ENCODE results near the gene CLIP1.

DNA sequence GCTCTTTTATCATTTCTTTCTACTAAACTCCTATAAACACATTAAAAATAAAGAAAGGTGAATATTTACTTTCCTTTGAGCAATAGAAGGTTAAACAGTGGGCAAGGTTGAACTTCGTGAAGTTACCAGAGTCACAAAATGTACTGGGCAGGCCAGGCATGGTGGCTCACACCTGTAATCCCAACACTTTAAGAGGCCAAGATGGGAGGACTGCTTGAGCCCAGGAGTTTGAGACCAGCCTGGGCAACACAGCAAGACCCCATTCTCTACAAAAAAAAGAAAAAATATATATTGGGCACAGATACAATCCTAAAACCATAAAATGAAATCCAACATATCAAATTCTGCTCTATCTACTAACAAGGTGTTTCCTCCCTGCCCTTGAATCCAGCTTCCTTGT is 95.5 kb downstream of the CLIP1 start:
- TF ChIP-seq, protein P1, sequence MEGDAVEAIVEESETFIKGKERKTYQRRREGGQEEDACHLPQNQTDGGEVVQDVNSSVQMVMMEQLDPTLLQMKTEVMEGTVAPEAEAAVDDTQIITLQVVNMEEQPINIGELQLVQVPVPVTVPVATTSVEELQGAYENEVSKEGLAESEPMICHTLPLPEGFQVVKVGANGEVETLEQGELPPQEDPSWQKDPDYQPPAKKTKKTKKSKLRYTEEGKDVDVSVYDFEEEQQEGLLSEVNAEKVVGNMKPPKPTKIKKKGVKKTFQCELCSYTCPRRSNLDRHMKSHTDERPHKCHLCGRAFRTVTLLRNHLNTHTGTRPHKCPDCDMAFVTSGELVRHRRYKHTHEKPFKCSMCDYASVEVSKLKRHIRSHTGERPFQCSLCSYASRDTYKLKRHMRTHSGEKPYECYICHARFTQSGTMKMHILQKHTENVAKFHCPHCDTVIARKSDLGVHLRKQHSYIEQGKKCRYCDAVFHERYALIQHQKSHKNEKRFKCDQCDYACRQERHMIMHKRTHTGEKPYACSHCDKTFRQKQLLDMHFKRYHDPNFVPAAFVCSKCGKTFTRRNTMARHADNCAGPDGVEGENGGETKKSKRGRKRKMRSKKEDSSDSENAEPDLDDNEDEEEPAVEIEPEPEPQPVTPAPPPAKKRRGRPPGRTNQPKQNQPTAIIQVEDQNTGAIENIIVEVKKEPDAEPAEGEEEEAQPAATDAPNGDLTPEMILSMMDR (IDR thresholded peaks at IDR 0.05) = no peak
- TF ChIP-seq POLR2A (IDR thresholded peaks at IDR 0.05) = no peak

Measured in Peyer's patch (tissue), 4 donors.